Fibroblast of mammary gland (primary cell): ENCODE measurements around the gene LASP1.
"Not testable (repeated sequence)": the region's sequence is repeated elsewhere in the genome, so short reads cannot be mapped to it uniquely, and the experiment has no call there.

ENCODE experiments used
- DNase-seq: peaks from one replicate; pipeline ENCODE4 v3.0.0-alpha.2; 2010; ENCODE audit warnings: low read depth
- H3K4me3 ChIP-seq: 2 replicates; pipeline ENCODE4 v1.5.1; 2011; ENCODE audit warnings: low read depth, mild to moderate bottlenecking, low read length, moderate library complexity; ENCODE audit not compliant: control insufficient read depth
- TF ChIP-seq, protein P1 (sequence below): conservative IDR thresholded peaks from 2 replicates; pipeline ENCODE4 v1.5.1; 2011; ENCODE audit warnings: low read depth, low read length, inconsistent platforms; ENCODE audit not compliant: control insufficient read depth, insufficient read depth

Gene LASP1

DNA sequence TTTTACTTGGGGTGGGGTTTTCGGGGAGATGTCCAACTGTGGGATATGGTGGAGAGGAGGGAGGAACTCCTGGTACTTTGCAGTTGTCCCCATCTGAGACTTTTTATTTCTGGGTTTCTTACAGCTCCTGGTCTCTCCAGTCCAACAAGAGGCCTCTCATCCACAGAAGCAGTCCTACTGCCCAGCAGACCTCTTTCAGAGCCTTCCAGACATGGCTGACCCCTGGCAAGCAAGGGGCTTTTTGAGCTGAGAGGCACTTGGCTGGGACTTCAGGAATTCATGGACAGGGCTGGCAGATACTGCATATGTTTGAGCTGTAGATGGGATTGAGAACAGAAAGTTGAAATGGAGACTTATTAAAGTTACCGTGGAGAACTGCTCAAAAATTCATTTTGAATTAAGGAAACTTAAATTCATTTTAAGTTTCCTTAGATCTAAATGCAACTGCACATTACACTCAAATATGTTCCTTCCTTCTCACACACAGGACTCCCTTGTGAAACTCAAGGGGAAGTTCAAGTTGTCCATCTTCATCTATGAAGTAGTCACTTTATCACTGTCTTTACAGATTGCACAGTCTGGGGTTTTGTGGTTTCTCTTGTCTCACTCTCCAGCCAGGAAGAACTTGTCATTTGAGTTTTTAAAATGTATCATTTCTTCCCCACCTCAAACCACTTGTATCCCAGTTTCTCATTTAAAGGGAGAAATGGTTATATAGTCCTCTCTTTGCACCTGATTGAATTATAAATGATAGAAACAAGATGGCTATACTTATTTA is 56.6 kb downstream of the LASP1 start:
- no peak for DNase-seq
- TF ChIP-seq, protein P1, sequence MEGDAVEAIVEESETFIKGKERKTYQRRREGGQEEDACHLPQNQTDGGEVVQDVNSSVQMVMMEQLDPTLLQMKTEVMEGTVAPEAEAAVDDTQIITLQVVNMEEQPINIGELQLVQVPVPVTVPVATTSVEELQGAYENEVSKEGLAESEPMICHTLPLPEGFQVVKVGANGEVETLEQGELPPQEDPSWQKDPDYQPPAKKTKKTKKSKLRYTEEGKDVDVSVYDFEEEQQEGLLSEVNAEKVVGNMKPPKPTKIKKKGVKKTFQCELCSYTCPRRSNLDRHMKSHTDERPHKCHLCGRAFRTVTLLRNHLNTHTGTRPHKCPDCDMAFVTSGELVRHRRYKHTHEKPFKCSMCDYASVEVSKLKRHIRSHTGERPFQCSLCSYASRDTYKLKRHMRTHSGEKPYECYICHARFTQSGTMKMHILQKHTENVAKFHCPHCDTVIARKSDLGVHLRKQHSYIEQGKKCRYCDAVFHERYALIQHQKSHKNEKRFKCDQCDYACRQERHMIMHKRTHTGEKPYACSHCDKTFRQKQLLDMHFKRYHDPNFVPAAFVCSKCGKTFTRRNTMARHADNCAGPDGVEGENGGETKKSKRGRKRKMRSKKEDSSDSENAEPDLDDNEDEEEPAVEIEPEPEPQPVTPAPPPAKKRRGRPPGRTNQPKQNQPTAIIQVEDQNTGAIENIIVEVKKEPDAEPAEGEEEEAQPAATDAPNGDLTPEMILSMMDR, result no peak
- no peak overlapping the region for H3K4me3 ChIP-seq

DNA sequence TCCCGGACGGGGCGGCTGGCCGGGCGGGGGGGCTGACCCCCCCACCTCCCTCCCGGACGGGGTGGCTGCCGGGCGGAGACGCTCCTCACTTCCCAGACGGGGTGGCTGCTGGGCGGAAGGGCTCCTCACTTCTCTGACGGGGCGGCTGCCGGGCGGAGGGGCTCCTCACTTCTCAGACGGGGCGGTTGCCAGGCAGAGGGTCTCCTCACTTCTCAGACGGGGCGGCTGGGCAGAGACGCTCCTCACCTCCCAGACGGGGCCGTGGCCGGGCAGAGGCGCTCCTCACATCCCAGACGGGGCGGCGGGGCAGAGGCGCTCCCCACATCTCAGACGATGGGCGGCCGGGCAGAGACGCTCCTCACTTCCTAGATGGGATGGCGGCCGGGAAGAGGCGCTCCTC is 60.9 kb downstream of the LASP1 start:
- DNase-seq, H3K4me3 ChIP-seq: not testable (repeated sequence)

DNA sequence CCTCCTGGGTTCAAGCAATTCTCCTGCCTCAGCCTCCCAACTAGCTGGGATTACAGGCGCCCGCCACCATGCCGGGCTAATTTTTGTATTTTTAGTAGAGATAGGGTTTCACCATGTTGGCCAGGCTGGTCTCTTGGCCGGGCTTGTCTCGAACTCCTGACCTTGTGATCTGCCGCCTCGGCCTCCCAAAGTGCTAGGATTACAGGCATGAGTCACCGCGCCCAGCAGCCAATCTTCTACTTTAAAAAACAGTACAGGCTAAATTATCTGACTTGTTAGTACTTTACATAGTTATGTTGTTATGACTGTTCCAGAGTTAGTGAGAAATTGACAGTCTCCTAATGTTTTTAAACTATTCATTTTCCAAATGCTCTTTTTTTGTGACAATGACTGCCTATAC is 64.1 kb downstream of the LASP1 start:
- H3K4me3 ChIP-seq, DNase-seq: not testable (repeated sequence)

DNA sequence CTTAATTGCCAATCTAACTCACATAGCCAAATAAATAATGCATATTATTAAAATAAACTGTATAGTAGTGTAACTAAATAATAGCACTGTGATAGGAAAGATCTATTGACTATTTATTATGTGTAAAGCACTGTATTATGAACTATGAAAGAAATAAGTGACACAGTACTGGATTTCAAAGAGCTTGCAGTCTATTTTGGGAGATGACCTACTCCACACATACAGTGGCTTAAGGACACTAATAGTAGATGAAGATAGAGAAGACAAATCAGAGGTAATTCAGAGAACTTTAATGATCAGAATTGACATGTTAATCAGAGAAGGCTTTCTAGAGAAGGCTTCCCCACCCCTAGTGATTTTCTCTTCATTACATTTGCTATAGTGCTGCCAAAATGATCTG is 70.1 kb downstream of the LASP1 start:
- TF ChIP-seq, protein P1, result no peak
- no peak overlapping the region for H3K4me3 ChIP-seq
- DNase-seq, result no peak

DNA sequence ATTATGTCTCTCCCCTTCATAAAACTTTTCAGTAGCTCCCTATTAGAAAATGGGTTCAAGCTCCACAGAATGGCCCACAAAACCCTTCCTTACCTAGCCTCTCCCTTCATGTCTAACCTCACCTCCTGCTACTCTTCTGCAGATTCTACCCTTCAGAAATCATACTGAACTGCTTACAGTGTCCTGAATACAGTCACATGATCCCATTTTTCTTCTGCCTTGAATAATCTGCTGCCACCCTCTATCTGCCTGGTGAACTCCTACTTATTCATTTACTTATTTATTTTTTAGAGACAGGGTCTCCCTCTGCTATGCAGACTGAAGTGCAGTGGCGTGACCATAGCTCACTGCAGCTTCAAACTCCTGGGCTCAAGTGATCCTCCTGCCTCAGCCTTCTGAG is 70.5 kb downstream of the LASP1 start:
- DNase-seq, result no peak
- H3K4me3 ChIP-seq, result no peak overlapping the region

DNA sequence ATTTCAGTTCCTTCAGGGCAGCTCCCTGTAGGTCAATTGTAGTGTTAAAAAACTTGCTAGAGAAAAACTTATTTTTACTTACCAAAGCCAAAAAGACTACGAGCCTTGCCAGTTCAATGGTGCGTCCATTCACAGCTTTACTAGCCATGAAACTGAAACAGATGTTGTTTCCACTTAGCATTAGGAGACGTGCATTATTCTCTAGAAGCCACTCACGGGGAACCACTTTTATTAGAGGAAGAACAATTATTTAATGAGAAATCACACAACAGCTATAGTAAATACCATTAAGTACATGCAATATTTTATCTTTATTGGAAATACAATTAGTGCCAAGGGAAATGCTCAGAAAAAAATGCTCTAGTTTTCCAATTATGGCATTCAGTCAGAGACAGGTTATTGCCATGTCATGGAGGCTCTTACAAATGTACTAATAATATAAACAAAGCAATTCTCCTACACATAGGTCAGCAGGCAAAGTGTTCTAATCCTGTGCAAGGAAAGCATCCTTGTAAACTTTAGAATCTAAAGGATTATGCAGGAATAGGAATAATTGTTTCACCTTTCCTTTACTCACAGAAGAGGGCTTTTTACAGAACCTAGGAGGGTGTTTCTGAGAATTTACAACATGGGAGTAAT is 73.0 kb downstream of the LASP1 start:
- no peak for DNase-seq
- TF ChIP-seq, protein P1, result no peak
- no peak overlapping the region for H3K4me3 ChIP-seq

More for the DNA sequence above, 70.5 kb downstream of the LASP1 start:
- TF ChIP-seq, protein P1, result no peak

DNA sequence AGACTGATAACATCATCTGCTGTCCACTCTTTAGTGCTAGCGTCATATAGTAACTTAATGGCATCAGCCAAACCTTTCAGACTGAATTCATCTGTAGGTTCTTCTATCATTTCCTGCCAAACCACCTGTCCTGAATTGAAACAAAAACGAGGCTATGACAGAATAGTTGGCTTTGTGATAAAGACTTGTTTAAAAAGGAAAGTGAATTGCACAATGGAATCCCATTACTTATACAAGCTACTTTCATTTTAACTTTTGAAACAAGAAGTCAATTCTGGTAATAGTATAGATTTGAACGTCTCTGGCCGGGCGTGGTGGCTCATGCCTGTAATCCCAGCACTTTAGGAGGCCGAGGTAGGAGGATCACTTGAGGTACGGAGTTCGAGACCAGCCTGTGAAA is 73.7 kb downstream of the LASP1 start:
- TF ChIP-seq, protein P1, result no peak
- no peak overlapping the region for H3K4me3 ChIP-seq
- DNase-seq, result no peak
